Measurements from ENCODE around the gene ANKEF1.
A peak's percentile ranks its signal among the peaks of the same experiment; 100 is the strongest.

GRCh38 chr20:10047427-10047826 is 12.6 kb downstream of the ANKEF1 start:
- TF ChIP-seq, protein P1, sequence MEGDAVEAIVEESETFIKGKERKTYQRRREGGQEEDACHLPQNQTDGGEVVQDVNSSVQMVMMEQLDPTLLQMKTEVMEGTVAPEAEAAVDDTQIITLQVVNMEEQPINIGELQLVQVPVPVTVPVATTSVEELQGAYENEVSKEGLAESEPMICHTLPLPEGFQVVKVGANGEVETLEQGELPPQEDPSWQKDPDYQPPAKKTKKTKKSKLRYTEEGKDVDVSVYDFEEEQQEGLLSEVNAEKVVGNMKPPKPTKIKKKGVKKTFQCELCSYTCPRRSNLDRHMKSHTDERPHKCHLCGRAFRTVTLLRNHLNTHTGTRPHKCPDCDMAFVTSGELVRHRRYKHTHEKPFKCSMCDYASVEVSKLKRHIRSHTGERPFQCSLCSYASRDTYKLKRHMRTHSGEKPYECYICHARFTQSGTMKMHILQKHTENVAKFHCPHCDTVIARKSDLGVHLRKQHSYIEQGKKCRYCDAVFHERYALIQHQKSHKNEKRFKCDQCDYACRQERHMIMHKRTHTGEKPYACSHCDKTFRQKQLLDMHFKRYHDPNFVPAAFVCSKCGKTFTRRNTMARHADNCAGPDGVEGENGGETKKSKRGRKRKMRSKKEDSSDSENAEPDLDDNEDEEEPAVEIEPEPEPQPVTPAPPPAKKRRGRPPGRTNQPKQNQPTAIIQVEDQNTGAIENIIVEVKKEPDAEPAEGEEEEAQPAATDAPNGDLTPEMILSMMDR (conservative IDR thresholded peaks at IDR 0.05; ENCODE audit: low read depth in 2 of 2): peak; percentile 55 to 64
- TF ChIP-seq POLR2AphosphoS5 (IDR thresholded peaks at IDR 0.05; ENCODE audit: low read depth): no peak
